GM12801 (cell line): ENCODE data around the gene ABCC11.

Source experiments
- CTCF ChIP-seq: IDR thresholded peaks from one replicate; pipeline ENCODE4 v1.5.1; 2011; ENCODE audit warnings: control low read depth; ENCODE audit not compliant: insufficient read length; ENCODE audit errors: extremely low read depth

The ABCC11 gene

GRCh38 chr16:48133455-48134211, 113.7 kb downstream of the ABCC11 start:
- no peak for TF ChIP-seq CTCF

- TF ChIP-seq CTCF = no peak
Observed at GRCh38 chr16:48132696-48133095, 114.6 kb downstream of the ABCC11 start.

GRCh38 chr16:48131201-48131935, 116.0 kb downstream of the ABCC11 start:
- TF ChIP-seq CTCF = no peak

GRCh38 chr16:48129926-48130325, 117.4 kb downstream of the ABCC11 start:
- no peak for TF ChIP-seq CTCF

GRCh38 chr16:48128769-48129168, 118.6 kb downstream of the ABCC11 start:
- no peak for TF ChIP-seq CTCF

- no peak for TF ChIP-seq CTCF
Observed at GRCh38 chr16:48126801-48127644, 120.3 kb downstream of the ABCC11 start.

GRCh38 chr16:48125888-48126287, 121.5 kb downstream of the ABCC11 start:
- TF ChIP-seq CTCF = no peak
